Fibroblast of the aortic adventitia (primary cell): ENCODE results near the gene HAT1. TPM values are rescaled to one million over a fixed set of nuclear protein-coding genes. Genes with fewer than 3 reads are reported as not detected.

Experiments used
- DNase-seq: peaks from one replicate; pipeline ENCODE4 v3.0.0-alpha.2; 2010; ENCODE audit warnings: low read depth
- H3K4me3 ChIP-seq: 2 replicates; pipeline ENCODE4 v1.5.1; 2011; ENCODE audit warnings: low read depth, mild to moderate bottlenecking, control low read depth, low read length, moderate library complexity
- total RNA-seq: library from RNA; depleted of rRNA; stranded (reverse); fragments of >200 nt; gene quantifications from 2 replicates; pipeline ENCODE4 v1.2.3, GENCODE V29; 2012; ENCODE audit warnings: low replicate concordance
- TF ChIP-seq, protein P1 (sequence below): IDR thresholded peaks from 2 replicates; pipeline ENCODE4 v1.5.1; 2011; ENCODE audit warnings: mild to moderate bottlenecking, low read length, control low read depth, inconsistent platforms; ENCODE audit not compliant: insufficient read depth

The HAT1 gene
- total RNA-seq, 1 donor = 81.4 TPM

DNA sequence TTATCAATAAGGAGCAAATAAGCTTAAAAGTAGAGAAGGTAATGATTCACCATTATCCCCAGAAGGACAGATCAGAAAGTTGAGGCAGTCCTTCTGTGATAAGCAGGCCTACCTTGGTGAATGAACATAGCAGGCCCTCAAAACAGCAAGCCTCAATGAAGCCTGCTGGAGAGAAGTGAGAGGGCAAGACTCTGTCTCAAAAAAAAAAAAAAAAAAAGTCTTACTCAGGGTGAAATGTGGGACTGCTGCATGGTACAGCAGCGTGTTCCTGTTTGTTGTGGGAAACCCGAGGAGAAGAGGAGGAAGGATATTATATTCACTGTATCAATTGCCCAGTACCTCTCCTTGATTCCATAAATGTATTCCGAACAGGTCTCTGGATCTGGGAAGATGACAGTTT lies 8.7 kb upstream of the HAT1 start:
- DNase-seq = no peak
- TF ChIP-seq, protein P1, sequence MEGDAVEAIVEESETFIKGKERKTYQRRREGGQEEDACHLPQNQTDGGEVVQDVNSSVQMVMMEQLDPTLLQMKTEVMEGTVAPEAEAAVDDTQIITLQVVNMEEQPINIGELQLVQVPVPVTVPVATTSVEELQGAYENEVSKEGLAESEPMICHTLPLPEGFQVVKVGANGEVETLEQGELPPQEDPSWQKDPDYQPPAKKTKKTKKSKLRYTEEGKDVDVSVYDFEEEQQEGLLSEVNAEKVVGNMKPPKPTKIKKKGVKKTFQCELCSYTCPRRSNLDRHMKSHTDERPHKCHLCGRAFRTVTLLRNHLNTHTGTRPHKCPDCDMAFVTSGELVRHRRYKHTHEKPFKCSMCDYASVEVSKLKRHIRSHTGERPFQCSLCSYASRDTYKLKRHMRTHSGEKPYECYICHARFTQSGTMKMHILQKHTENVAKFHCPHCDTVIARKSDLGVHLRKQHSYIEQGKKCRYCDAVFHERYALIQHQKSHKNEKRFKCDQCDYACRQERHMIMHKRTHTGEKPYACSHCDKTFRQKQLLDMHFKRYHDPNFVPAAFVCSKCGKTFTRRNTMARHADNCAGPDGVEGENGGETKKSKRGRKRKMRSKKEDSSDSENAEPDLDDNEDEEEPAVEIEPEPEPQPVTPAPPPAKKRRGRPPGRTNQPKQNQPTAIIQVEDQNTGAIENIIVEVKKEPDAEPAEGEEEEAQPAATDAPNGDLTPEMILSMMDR = no peak
- no peak overlapping the region for H3K4me3 ChIP-seq

DNA sequence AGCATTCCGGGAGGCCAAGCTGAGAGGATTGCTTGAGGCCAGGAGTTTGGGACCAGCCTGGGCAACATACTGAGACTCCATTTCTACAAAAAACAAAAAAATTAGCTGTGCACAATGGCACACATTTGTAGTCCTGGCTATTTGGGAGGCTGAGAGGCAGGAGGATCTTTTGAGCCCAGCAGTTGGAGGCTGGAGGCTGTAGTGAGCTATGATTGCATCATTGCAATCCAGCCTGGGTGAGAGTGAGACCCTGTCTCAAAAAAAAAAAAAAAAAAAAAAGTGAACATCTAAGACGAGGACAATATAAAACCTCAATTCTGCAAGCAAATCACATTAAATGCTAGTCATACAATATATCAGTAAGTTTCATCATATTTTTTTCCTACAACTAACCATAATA lies 2.8 kb upstream of the HAT1 start:
- H3K4me3 ChIP-seq = no peak overlapping the region
- TF ChIP-seq, protein P1 = no peak
- no peak for DNase-seq

DNA sequence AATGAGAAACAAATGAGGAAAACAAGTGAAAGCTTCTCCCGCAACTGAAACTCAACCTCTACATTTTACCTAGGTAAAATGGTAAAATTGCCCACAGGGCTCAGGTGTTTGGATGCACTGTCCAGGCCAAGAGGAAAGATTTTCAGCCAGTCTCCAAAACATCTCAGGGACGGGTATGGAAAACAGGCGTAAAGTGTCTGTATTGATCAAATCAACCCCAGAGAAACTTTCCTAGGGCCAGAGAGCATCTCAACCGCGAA lies 361 bp upstream of the HAT1 start:
- H3K4me3 ChIP-seq = peak overlapping the region; percentile 48
- no peak for DNase-seq
- TF ChIP-seq, protein P1 = no peak

DNA sequence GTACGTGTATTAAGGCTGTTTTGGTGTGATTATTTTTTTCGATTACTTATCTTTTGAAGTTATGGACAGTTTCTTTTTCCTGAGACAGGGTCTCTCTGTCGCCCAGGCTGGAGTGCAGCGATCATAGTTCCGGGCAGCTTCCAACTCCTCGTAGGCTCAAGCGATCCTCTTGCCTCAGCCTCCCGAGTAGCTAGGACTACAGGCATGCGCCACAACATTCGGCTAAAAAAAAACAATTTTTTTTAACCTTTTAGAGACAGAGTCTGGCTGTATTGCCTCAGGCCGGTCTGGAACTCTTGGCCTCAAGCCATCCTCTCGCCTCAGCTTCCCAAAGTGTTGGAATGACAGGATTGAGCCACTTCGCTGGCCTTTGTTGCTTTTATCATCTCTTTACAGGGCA lies 945 bp downstream of the HAT1 start:
- TF ChIP-seq, protein P1 = no peak
- peak; percentile 65 for DNase-seq
- peak overlapping the region; percentile 98 for H3K4me3 ChIP-seq

DNA sequence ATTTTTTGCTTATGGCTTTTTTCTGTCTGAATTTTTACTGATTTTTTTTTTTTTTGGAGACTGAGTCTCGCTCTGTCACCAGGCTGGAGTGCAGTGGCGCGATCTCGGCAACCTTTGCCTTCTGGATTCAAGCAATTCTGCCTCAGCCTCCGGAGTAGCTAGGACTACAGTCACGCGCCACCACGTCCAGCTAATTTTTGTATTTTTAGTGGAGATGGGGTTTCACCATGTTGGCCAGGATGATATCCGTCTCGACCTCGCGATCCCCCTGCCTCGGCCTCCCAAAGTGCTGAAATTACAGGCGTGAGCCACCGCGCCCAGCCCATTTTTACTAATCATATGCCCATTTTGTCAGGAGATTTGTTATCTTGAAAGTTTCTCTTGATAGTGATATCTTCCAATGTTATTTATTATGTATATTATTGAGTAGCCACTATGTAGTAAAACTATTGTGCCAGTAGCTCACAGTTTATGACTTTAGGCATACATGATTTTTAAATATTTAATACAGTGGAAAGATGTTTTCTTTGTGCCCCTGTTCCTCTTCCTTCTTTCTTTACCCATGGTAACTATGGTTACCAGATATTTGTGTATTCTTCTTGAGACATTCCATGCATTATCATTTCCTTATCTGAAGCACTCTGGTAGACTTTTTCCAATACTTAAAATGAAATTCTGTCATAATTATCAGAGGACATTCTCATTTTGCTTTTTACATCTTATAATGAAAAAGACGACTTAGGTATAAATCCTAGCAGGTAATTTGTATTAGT lies 2.1 kb downstream of the HAT1 start:
- DNase-seq = no peak
- no peak overlapping the region for H3K4me3 ChIP-seq
- TF ChIP-seq, protein P1 = no peak

DNA sequence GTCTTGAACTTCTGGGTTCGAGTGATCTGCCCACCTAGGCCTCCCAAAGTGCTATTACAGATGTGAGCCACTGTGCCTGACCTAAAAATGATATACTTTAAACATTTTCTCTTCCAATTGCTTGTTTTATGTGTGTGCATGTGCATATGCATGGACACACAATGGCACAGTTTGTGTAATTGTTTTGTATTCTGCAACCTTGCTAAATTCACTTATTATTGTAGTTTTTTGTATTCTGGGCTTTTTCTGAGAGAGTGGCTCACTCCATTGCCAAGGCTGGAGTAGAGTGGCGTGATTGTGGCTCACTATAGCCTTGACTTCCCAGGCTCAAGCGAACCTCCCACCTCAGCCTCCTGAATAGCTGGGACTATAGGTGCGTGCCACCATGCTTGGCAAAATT lies 8.1 kb downstream of the HAT1 start:
- H3K4me3 ChIP-seq = no peak overlapping the region
- TF ChIP-seq, protein P1 = no peak
- no peak for DNase-seq

DNA sequence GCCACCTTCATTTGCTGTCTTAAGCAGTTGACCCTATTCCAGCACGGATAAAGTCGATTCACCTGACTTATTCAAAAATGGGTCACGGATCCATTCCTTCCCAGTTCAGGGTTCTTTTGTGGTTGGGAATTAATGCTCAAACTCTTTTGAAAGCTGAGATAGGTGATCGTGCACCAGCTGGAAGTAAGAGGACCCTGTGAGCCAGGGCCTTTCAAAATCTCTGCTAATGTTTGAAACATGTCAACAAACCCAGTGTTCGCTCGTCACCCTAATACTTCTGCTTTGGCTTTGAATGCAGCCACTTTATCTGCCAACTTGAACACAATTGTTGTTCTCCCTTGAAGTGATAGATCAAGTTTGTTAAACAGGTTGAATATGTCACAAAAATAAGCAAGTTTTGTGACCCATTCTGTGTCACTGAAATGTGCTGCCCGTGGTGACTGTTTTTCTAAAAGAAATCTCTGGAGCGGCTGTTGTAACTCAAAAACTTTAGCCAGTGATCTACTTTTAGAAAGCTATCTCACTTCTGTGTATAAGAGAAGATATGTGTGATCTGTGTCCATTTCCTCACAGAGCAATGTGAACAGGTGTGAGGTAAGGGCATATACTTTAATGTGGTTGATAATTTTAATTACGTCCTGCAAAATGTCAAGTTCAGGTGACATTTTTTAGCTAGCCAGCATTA lies 16.9 kb downstream of the HAT1 start:
- TF ChIP-seq, protein P1 = no peak
- no peak overlapping the region for H3K4me3 ChIP-seq
- DNase-seq = no peak
